HG03064 (cell line): ENCODE results near the gene FIBCD1.

ENCODE experiments used
- ATAC-seq: cut with Tn5 transposase; IDR thresholded peaks from one replicate; pipeline ENCODE4 v1.9.1; 2021; ENCODE audit warnings: low read depth; ENCODE audit not compliant: unreplicated experiment

FIBCD1 gene

DNA sequence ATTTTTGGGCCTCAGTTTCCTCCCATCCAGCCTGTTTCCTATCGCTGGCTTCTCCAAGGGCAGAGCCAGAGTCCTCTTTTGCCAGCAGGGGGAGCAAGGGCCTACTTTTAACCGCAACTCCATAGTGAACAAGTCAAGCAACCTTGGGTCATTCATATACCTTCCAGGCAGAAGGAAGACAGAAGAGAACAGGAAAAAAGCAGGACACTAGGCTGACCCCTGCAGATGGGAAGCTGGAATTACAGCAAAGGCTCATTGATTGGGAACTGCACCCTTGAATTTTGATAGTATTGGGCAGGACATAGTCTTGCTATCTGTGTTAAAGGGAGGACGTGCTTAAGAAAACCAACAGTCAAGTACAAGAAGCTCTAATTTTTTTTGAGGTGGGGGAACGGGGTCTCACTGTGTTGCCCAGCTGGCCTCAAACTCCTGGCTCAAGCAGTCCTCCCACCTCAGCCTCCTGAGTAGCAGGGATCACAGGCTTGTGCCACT is 72.5 kb downstream of the FIBCD1 start:
- no peak for ATAC-seq

DNA sequence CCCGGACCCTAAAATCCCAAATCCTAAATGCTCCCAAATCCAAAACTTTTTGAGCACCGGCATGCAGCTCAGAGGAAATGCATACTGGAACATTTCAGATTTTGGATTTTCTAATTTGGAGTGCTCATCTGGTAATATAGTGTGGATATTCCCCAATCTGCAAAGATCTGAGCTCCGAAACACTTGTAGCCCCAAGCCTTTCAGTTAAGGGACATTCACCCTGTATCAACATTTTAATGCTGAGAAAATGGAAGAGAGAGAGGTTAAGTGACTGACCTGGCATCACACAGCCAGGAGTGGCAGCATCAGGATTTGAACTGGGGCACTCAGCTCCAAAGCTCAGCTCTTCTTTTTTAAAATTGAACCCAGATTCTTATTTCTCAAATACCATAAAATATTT is 73.1 kb downstream of the FIBCD1 start:
- ATAC-seq = no peak

DNA sequence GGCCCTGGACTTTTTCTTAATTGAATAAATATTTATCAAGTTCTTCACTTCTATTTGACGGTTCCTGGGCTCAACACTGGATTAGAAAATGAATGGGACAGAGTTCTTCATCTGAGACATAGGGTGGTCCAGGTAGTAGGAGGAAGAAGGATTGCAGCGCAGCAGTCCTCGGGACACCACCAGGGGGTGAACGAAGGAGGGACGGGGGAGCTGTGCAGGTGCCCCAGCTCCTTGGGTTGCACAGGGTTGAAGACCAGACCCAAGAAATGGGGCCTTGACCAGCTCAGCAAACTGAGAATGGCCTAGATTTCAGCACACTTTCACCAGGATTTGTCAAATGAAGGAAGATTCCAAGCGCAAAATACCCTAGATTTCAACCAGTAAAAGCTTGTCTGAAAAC is 74.5 kb downstream of the FIBCD1 start:
- no peak for ATAC-seq

DNA sequence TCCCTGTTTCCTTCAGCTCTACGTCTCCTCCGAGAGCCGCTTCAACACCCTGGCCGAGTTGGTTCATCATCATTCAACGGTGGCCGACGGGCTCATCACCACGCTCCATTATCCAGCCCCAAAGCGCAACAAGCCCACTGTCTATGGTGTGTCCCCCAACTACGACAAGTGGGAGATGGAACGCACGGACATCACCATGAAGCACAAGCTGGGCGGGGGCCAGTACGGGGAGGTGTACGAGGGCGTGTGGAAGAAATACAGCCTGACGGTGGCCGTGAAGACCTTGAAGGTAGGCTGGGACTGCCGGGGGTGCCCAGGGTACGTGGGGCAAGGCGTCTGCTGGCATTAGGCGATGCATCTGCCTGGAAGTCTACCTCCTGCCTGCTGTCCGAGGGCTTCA is 76.3 kb downstream of the FIBCD1 start:
- ATAC-seq = no peak

DNA sequence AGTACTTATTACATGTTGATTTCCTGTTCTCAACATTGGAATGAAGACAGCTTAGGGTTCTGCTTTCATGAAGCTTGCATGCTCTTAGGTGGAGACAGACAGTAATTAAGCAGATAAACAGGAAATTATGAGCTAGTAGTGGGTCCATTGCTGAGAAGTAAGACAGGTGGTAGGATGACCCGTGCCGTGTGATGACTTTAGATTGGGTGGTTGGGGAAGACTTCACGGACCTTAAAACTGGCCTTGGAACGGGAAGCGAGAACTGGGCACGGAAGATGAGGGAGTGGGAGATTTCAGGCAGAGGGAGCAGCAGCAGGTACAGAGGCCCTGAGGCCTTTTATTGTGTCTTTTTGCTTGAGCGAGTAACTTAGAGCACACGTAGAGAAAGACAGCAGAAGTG is 76.8 kb downstream of the FIBCD1 start:
- ATAC-seq = no peak

DNA sequence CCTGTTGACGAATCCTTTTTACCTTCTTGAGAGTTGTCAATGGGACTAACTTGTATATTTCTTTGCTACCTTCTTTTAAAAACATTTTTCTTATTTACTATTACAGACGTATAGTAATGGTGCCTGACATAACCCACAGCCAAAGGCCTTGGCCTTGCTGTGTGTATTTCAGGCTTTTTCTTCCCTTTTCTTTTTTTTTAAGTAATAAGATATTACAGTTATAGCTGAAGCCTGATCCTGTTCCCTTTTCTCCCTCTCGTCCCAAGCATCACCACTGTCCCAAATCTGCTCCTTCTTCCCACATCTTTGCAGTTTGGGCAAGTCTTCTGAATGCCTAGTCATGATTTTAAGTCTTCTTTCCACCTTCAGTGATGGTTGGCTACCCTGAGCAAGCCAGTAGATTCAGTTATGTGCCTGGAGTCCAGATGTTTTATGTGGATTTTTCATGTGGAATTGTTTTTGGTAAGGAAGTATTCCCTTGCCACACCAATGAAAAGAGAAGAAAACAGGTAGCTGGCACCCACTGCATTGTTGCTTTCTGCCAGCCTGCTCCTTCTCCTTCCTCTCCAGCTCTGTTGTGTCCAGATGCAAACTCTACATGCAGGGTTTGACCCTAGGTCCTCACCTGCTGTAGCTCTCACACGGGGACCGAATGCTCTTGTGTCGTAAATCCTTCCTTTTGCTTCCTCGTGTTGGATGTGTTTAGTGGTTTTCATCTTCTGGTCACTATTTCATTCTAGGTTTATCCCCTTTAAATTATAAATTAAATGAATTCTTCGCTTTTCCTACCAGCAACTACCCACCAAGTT is 77.5 kb downstream of the FIBCD1 start:
- no peak for ATAC-seq

DNA sequence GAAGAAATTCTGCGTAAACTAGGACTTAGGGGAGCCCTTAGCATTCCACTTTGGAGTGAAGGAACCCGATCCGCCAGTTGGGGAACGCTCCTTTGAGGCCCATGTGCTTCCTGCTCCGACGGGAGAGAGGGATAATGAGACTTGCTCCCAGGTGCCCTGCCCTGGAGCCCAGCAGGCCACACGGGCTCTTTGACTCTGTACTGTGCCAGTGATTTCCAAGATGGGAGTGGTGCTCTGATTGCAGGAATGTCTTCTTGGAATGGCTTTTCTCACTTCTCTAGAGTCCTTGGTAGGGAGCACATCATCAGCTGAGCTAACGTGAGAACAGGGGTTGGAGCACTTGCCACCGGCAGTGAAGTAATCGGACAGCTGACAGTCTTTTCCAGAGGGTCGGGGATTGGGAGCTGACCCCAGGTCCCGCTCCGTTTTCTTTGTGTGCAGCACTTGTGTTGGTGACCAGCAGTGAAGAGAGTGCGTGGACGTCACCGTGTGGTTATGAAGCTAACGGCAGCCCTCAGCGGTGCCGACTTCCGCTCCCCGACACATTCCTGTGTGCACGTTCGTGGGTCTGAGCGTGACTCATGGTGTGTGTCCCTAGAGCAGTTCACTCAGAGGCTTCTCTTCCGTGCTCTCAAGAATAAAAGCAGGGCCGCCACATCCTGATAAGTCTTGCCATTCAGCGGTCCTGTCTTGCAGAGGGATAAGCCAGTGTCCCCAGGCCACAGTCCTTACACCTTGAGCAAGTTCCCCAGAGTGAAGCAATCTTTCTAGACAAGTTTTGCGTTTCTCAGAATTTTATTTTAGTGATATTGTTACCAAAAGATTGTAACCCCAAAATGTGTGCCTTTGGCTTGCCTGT is 78.4 kb downstream of the FIBCD1 start:
- ATAC-seq = no peak

DNA sequence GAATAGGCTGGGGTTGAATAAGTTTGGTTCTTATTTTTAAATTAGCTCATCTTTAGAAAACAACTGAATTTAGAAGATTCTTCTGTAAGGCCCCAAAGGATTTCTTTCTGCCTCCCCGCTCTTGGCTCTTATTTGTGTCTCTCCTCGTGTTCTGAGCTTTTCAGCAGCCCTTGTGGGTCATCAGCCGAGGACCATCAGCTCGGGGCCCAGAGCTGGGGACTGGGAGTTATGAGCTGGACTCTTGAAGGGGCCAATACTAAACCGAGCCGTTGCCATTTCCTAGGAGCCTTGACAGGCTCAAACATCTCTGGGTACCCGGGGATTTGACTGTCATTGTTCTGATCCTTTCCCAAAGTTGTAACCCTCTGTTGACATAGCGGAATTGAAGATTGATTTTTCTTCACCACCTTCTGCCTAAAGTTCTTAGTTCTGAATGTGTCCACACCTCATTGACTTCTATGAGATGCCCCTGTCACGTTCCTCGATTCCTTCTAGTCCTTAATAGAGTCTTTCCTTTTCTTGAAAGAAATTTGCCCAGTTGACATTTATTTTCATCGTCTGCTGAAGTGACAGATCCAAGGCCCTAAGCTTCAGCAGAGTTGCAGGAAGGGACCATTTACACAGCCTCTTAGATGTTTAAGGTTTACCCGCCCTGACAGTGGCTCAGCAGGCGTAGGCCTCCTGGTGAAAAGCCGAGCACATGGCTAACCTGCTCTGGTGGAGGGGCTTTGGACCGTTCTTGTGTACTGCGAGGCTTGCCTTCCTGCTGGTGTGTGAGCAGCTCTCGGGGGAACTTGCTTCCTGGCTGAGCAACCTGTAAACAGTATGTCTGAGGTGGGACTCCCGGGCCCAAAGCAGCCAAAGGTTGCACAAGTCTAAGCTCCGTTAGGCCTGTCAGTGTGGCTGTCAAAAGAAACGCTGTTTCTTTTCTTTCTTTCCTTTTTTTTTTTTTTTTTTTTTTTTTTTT is 80.0 kb downstream of the FIBCD1 start:
- no peak for ATAC-seq

DNA sequence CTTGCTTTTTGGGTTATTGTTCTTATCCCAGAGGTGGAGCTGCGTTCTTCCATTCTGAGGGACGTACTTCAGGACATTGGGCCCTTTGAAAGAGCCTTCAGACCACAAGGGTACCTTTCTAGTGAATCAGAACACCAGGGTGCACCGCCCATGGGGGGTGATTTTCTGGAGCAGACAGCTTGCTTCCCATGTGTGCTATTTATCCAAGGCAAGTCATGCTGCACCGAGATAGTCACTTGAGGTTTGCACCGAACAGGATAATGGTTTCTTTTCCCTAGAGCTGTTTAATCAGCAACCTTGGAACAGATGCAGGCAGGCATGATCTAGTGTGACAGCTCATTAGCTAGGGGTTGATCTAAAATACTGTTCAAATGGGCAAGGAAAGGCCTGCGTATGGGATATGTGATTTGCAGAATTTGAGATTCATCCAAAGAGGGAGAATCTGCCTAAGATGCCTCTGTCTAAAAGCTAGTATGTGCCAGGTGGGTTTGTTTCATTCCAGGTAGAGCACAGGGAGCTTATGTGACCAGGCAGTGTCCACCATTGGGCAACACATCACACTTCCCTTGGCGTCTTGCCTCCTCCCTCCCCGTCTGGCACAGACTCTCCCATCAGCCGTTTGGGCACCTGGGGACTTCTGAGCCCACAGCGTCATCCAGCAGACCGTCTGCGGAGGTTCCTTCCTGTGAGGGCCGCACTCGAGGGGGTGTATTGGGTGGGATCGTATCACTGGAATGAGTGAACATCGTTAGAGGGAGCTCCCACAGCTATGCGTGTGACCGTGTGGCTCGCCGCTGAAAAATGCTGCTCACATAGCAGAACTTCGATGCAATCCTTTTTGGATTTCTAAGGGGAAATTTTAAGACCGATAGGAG is 80.9 kb downstream of the FIBCD1 start:
- no peak for ATAC-seq

DNA sequence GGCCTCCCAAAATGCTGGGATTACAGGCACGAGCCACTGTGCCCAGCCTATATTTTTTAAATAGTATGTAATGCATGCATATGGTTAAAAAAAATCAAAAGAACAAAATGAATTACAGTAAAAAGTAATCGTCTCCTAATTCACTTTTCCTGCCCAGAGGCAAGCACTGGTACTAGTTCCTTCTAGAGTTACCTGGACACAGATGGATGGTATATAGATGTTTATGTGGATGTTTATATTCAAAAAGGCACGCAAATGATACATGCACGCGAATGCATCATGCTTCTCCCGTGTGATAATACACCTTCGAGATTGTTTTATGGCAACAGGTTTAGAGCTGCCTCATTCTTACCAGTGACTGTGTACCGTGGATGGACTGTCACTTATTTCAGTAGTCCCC is 82.6 kb downstream of the FIBCD1 start:
- no peak for ATAC-seq

DNA sequence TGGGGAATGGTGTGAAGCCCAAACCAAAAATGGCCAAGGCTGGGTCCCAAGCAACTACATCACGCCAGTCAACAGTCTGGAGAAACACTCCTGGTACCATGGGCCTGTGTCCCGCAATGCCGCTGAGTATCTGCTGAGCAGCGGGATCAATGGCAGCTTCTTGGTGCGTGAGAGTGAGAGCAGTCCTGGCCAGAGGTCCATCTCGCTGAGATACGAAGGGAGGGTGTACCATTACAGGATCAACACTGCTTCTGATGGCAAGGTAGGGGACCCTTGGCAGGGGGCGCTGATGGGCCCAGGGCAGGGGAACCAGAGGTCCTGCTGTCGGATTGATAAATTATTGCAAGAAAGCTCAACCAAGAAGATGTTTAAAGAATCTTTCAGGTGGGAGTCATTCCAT is 84.2 kb downstream of the FIBCD1 start:
- no peak for ATAC-seq

DNA sequence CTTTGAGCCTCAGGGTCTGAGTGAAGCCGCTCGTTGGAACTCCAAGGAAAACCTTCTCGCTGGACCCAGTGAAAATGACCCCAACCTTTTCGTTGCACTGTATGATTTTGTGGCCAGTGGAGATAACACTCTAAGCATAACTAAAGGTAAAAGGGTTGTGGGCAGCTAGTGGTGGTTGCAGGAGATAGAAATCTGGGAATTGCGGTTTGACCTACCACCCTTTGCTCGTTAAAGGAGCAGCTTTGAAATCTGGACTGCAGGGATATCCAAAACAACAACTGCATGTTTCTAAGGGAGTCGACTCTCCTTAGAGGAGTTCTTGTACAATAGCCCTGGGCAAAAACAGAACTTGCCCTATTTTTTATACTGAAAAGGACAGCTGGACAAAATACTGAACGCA is 85.0 kb downstream of the FIBCD1 start:
- ATAC-seq = no peak

DNA sequence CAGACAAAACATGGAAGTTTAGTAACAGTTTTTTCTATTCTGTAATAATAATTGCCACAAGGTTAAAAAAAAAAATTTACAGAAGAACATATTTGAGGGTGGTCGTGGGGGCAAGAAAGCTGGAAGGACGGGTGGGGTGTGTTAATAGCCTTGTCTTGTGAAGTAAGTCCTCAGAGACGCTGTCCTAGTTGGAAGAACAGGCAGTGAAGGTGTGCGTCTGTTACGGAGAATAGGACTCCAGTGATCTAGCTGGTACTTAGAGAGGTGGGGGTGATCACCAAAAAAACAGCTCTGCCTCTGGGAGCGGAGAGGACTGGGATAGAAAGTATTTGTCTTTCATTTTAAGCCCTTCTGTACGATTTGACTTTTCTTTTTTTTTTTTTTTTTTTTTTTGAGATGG is 86.2 kb downstream of the FIBCD1 start:
- no peak for ATAC-seq
